ENCODE results near the gene KDF1.

The KDF1 gene

DNA sequence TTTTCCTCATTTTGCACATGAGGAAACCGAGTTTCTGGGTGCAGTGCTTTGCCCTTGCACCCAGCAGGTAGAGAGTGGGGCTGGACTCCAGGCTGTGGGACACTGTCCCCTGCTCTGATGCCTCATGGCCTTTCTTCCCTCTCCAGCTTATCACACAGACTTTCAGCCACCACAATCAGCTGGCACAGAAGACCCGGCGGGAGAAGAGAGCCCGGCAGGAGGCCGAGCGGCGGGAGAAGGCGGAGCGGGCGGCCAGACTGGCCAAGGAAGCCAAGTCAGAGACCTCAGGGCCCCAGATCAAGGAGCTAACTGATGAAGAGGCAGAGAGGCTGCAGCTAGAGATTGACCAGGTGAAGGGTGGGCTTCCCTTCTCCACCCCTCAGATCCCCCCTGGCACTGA, 19.0 kb downstream of the KDF1 start:
- Histone ChIP-seq H3K4me1 (ENCODE audit: control insufficient read depth, insufficient read depth, low read length) (no peaks in the 10 kb centered on the region), H3K4me3 (ENCODE audit: low read length) (no peak overlapping the region), H3K9me3 (ENCODE audit: control insufficient read depth, insufficient read depth, low read length) (no peaks in the 10 kb centered on the region), H3K27ac (ENCODE audit: low read length) (no peak overlapping the region), H3K36me3 (ENCODE audit: control insufficient read depth, insufficient read depth, low read length) (peaks cover 38% of the 10 kb centered on the region), H3K27me3 (ENCODE audit: control insufficient read depth, insufficient read depth, low read length) (no peaks in the 10 kb centered on the region)
- no peak for DNase-seq (ENCODE audit: low read depth, low spot score)
- no CpG with 5 or more reads among the region's 10 CpGs for WGBS (ENCODE audit: insufficient coverage, insufficient read length)

GRCh38 chr1:26938659-26939025, 21.6 kb downstream of the KDF1 start:
- H3K36me3 ChIP-seq (ENCODE audit: control insufficient read depth, insufficient read depth, low read length), result peaks cover 33% of the 10 kb centered on the region

GRCh38 chr1:26938004-26938658, 22.1 kb downstream of the KDF1 start:
- H3K27ac ChIP-seq (ENCODE audit: low read length), result no peak overlapping the region
- H3K4me1 ChIP-seq (ENCODE audit: control insufficient read depth, insufficient read depth, low read length), result no peaks in the 10 kb centered on the region
- no peak for DNase-seq (ENCODE audit: low read depth, low spot score)
- H3K9me3 ChIP-seq (ENCODE audit: control insufficient read depth, insufficient read depth, low read length), result no peaks in the 10 kb centered on the region
- H3K27me3 ChIP-seq (ENCODE audit: control insufficient read depth, insufficient read depth, low read length), result no peaks in the 10 kb centered on the region
- H3K36me3 ChIP-seq (ENCODE audit: control insufficient read depth, insufficient read depth, low read length), result peaks cover 30% of the 10 kb centered on the region
- WGBS (ENCODE audit: insufficient coverage, insufficient read length), result no CpG with 5 or more reads among the region's 4 CpGs
- H3K4me3 ChIP-seq (ENCODE audit: low read length), result no peak overlapping the region

More at GRCh38 chr1:26938659-26939025, 21.6 kb downstream of the KDF1 start:
- no peaks in the 10 kb centered on the region for H3K9me3 ChIP-seq (ENCODE audit: control insufficient read depth, insufficient read depth, low read length)
- no peak overlapping the region for H3K4me3 ChIP-seq (ENCODE audit: low read length)
- H3K4me1 ChIP-seq (ENCODE audit: control insufficient read depth, insufficient read depth, low read length), result no peaks in the 10 kb centered on the region
- no peak for DNase-seq (ENCODE audit: low read depth, low spot score)
- no peak overlapping the region for H3K27ac ChIP-seq (ENCODE audit: low read length)
- H3K27me3 ChIP-seq (ENCODE audit: control insufficient read depth, insufficient read depth, low read length), result no peaks in the 10 kb centered on the region
- whole genome bisulfite sequencing (ENCODE audit: insufficient coverage, insufficient read length), result no CpG with 5 or more reads among the region's 2 CpGs

GRCh38 chr1:26936823-26937222, 23.4 kb downstream of the KDF1 start:
- DNase-seq (ENCODE audit: low read depth, low spot score), result no peak
- no CpG with 5 or more reads among the region's 6 CpGs for WGBS (ENCODE audit: insufficient coverage, insufficient read length)
- H3K27me3 ChIP-seq (ENCODE audit: control insufficient read depth, insufficient read depth, low read length), result no peaks in the 10 kb centered on the region
- no peak overlapping the region for H3K27ac ChIP-seq (ENCODE audit: low read length)
- no peaks in the 10 kb centered on the region for H3K9me3 ChIP-seq (ENCODE audit: control insufficient read depth, insufficient read depth, low read length)
- H3K4me3 ChIP-seq (ENCODE audit: low read length), result no peak overlapping the region
- H3K36me3 ChIP-seq (ENCODE audit: control insufficient read depth, insufficient read depth, low read length), result peaks cover 21% of the 10 kb centered on the region
- H3K4me1 ChIP-seq (ENCODE audit: control insufficient read depth, insufficient read depth, low read length), result no peaks in the 10 kb centered on the region

DNA sequence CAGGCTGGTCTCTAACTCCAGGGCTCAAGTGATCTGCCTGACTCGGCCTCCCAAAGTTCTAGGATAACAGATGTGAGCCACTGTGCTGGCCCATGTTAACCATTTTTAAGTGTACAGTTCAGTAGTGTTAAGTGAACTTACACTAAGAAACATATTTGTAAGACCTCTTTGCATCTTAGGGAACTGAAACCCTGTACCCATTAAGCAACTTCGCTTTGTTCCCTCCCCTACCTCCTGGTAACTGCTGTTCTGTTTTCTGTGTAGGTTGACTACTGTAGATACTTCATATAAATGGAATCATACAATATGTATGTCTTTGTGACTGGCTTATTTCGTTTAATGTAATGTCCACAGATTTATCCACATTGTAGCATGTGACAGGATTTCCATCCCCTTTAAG, 27.7 kb downstream of the KDF1 start:
- Histone ChIP-seq H3K4me3 (ENCODE audit: low read length) (no peak overlapping the region), H3K36me3 (ENCODE audit: control insufficient read depth, insufficient read depth, low read length) (peaks cover 19% of the 10 kb centered on the region; the same call in 1 of the 2 replicates), H3K27me3 (ENCODE audit: control insufficient read depth, insufficient read depth, low read length) (no peaks in the 10 kb centered on the region), H3K9me3 (ENCODE audit: control insufficient read depth, insufficient read depth, low read length) (no peaks in the 10 kb centered on the region), H3K27ac (ENCODE audit: low read length) (no peak overlapping the region), H3K4me1 (ENCODE audit: control insufficient read depth, insufficient read depth, low read length) (no peaks in the 10 kb centered on the region; the same call in 1 of the 2 replicates)
- no peak for DNase-seq (ENCODE audit: low read depth, low spot score)
- WGBS (ENCODE audit: insufficient coverage, insufficient read length), result no CpG with 5 or more reads among the region's 3 CpGs

DNA sequence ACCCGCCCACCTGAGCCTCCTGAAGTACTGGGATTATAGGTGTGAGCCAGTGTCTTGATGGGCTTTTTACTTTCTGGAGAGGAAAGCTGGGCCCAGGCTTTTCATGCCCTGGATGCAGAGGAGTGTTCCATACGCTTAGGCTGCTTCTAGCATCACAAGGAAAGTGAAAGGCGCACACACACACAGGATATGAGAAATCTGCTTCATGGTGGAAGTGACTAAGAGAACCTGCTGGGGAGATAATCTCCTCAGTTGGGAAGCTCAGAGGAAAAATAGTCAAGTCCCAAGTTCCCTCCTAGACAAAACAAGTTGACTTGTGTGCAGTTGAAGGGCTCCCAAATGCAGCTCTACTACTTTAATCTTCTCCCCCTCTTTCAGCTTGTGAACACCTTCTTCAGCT, 36.6 kb downstream of the KDF1 start:
- peaks cover 3% of the 10 kb centered on the region; the same call in 1 of the 2 replicates for H3K4me1 ChIP-seq (ENCODE audit: control insufficient read depth, insufficient read depth, low read length)

GRCh38 chr1:26922901-26923300, 37.4 kb downstream of the KDF1 start:
- Histone ChIP-seq H3K9me3 (ENCODE audit: control insufficient read depth, insufficient read depth, low read length) (no peaks in the 10 kb centered on the region), H3K27ac (ENCODE audit: low read length) (no peak overlapping the region), H3K4me3 (ENCODE audit: low read length) (no peak overlapping the region; the same call in 1 of the 2 replicates), H3K27me3 (ENCODE audit: control insufficient read depth, insufficient read depth, low read length) (no peaks in the 10 kb centered on the region), H3K4me1 (ENCODE audit: control insufficient read depth, insufficient read depth, low read length) (peaks cover 3% of the 10 kb centered on the region; the same call in 1 of the 2 replicates), H3K36me3 (ENCODE audit: control insufficient read depth, insufficient read depth, low read length) (peaks cover 8% of the 10 kb centered on the region; the same call in 1 of the 2 replicates)
- no CpG with 5 or more reads among the region's 3 CpGs for WGBS (ENCODE audit: insufficient coverage, insufficient read length)
- DNase-seq (ENCODE audit: low read depth, low spot score), result no peak

More for the DNA sequence above, 36.6 kb downstream of the KDF1 start:
- DNase-seq (ENCODE audit: low read depth, low spot score), result no peak
- Histone ChIP-seq H3K9me3 (ENCODE audit: control insufficient read depth, insufficient read depth, low read length) (no peaks in the 10 kb centered on the region), H3K27ac (ENCODE audit: low read length) (no peak overlapping the region), H3K27me3 (ENCODE audit: control insufficient read depth, insufficient read depth, low read length) (no peaks in the 10 kb centered on the region), H3K4me3 (ENCODE audit: low read length) (no peak overlapping the region), H3K36me3 (ENCODE audit: control insufficient read depth, insufficient read depth, low read length) (peaks cover 11% of the 10 kb centered on the region; the same call in 1 of the 2 replicates)
- WGBS (ENCODE audit: insufficient coverage, insufficient read length), result no CpG with 5 or more reads among the region's 3 CpGs

GRCh38 chr1:26922431-26922729, 37.9 kb downstream of the KDF1 start:
- no peaks in the 10 kb centered on the region for H3K9me3 ChIP-seq (ENCODE audit: control insufficient read depth, insufficient read depth, low read length)
- H3K4me1 ChIP-seq (ENCODE audit: control insufficient read depth, insufficient read depth, low read length), result peaks cover 3% of the 10 kb centered on the region; the same call in 1 of the 2 replicates
- no CpG with 5 or more reads among the region's 6 CpGs for WGBS (ENCODE audit: insufficient coverage, insufficient read length)
- no peaks in the 10 kb centered on the region for H3K27me3 ChIP-seq (ENCODE audit: control insufficient read depth, insufficient read depth, low read length)
- H3K36me3 ChIP-seq (ENCODE audit: control insufficient read depth, insufficient read depth, low read length), result peaks cover 8% of the 10 kb centered on the region; the same call in 1 of the 2 replicates
- peak overlapping the region; percentile 86; the same call in 1 of the 2 replicates for H3K4me3 ChIP-seq (ENCODE audit: low read length)
- H3K27ac ChIP-seq (ENCODE audit: low read length), result no peak overlapping the region
- no peak for DNase-seq (ENCODE audit: low read depth, low spot score)

- Histone ChIP-seq H3K4me3 (ENCODE audit: low read length) (peak within 1 kb of the TSS; percentile 86), H3K4me1 (ENCODE audit: control insufficient read depth, insufficient read depth, low read length) (peaks cover 3% of the 10 kb centered on the region; the same call in 1 of the 2 replicates), H3K27ac (ENCODE audit: low read length) (no peak within 1 kb of the TSS), H3K9me3 (ENCODE audit: control insufficient read depth, insufficient read depth, low read length) (no peaks in the 10 kb centered on the region), H3K36me3 (ENCODE audit: control insufficient read depth, insufficient read depth, low read length) (peaks cover 5% of the 10 kb centered on the region; the same call in 1 of the 2 replicates), H3K27me3 (ENCODE audit: control insufficient read depth, insufficient read depth, low read length) (no peaks in the 10 kb centered on the region)
- DNase-seq (ENCODE audit: low read depth, low spot score), result peak; percentile 95
- no CpG with 5 or more reads among the region's 83 CpGs for WGBS (ENCODE audit: insufficient coverage, insufficient read length)
These were observed 38.5 kb downstream of the KDF1 start, which contains the start of gene NUDC for GRCh38 chr1:26921540-26922430. Gene NUDC (plus strand): TSS chr1:26921743. CDS start chr1:26921849, 106 bp downstream.

DNA sequence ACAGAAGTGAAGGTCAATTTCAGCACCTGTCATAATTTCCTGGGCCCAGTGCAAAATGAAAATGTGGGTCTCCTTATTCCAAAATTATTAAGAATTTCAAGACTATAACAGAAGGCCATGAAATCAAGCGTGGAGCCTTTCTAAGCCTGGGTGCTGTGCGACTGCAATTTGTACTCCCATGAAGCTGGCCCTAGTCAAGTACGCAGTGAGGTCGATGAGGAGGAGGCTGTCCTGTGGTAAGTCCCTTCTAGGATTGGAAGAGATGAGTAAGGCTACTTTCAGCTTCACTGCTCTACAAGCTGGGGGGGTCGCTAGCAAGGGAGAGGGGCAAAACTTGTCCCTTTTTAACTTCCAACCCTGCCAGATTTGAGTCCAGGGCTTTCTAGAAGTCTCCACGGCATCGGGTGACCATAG, 39.1 kb downstream of the KDF1 start:
- H3K36me3 ChIP-seq (ENCODE audit: control insufficient read depth, insufficient read depth, low read length), result peaks cover 3% of the 10 kb centered on the region; the same call in 1 of the 2 replicates
- H3K27me3 ChIP-seq (ENCODE audit: control insufficient read depth, insufficient read depth, low read length), result no peaks in the 10 kb centered on the region
- H3K4me1 ChIP-seq (ENCODE audit: control insufficient read depth, insufficient read depth, low read length), result peaks cover 3% of the 10 kb centered on the region; the same call in 1 of the 2 replicates
- WGBS (ENCODE audit: insufficient coverage, insufficient read length), result no CpG with 5 or more reads among the region's 7 CpGs
- no peaks in the 10 kb centered on the region for H3K9me3 ChIP-seq (ENCODE audit: control insufficient read depth, insufficient read depth, low read length)
- no peak overlapping the region for H3K27ac ChIP-seq (ENCODE audit: low read length)
- peak overlapping the region; percentile 13; the same call in 1 of the 2 replicates for H3K4me3 ChIP-seq (ENCODE audit: low read length)
- no peak for DNase-seq (ENCODE audit: low read depth, low spot score)

All from iPS DF 6.9 (cell line).